Measurements from ENCODE around the gene PPP2R5E. TPM values are rescaled to one million over a fixed set of nuclear protein-coding genes. Genes with fewer than 3 reads are reported as not detected.
A peak's percentile ranks its signal among the peaks of the same experiment; 100 is the strongest.
"Not testable (repeated sequence)": the region's sequence is repeated elsewhere in the genome, so short reads cannot be mapped to it uniquely, and the experiment has no call there.

Gene PPP2R5E
- total RNA-seq, 1 donor from 2014 or later = 22.3 TPM

GRCh38 chr14:63533474-63533873 lies 9.7 kb downstream of the PPP2R5E start:
- no peak for TF ChIP-seq CTCF (IDR thresholded peaks at IDR 0.05; ENCODE audit: insufficient read depth, low read length, poor library complexity, severe bottlenecking)
- no peaks in the 10 kb centered on the region for H3K36me3 ChIP-seq (ENCODE audit: control insufficient read depth, insufficient read depth, low read length)
- H3K27me3 ChIP-seq (ENCODE audit: control insufficient read depth, insufficient read depth, low read length) = no peaks in the 10 kb centered on the region
- H3K4me3 ChIP-seq (ENCODE audit: low read depth, low read length) = no peak overlapping the region
- no peak for DNase-seq (ENCODE audit: low read depth)

GRCh38 chr14:63524537-63525155 lies 18.5 kb downstream of the PPP2R5E start:
- H3K4me3 ChIP-seq (ENCODE audit: low read depth, low read length) = no peak overlapping the region
- DNase-seq (ENCODE audit: low read depth) = peak; percentile 53
- H3K27me3 ChIP-seq (ENCODE audit: control insufficient read depth, insufficient read depth, low read length) = no peaks in the 10 kb centered on the region
- no peaks in the 10 kb centered on the region for H3K36me3 ChIP-seq (ENCODE audit: control insufficient read depth, insufficient read depth, low read length)
- no peak for TF ChIP-seq CTCF (IDR thresholded peaks at IDR 0.05; ENCODE audit: insufficient read depth, low read length, poor library complexity, severe bottlenecking)

DNA sequence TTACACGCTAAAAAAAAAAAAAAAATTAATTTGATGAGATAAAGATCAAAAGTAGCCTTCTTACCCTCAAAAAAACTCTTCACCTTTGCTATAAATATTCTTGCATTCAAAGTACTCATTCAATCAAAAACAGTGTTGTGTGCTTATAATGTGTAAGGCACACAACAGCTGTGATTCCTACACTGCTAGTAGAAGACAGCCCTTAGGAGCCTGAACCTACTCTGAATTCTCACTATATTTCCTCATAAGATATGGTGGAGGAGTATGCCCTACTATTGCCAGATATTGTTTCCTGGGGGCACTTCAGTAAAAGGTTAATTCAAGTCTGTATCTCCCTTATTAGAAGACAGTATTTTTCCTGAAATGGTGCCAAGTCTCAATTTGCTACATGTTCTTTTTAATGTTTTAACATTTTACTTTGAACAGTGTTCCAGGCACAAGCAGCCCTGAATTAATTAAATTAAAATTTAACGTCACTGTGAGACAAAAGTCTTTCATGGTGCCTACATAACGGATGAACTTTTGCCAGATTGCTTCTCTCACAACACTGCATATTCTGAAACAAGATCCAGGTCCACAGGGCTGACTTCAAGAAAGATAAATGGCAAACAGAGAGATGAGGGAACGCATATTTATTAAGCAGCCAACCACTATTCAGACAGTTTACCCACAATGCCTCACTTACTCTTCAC lies 19.3 kb downstream of the PPP2R5E start:
- H3K4me3 ChIP-seq (ENCODE audit: low read depth, low read length) = no peak overlapping the region
- no peaks in the 10 kb centered on the region for H3K27me3 ChIP-seq (ENCODE audit: control insufficient read depth, insufficient read depth, low read length)
- H3K36me3 ChIP-seq (ENCODE audit: control insufficient read depth, insufficient read depth, low read length) = no peaks in the 10 kb centered on the region
- no peak for DNase-seq (ENCODE audit: low read depth)
- no peak for TF ChIP-seq CTCF (IDR thresholded peaks at IDR 0.05; ENCODE audit: insufficient read depth, low read length, poor library complexity, severe bottlenecking)

- not testable (repeated sequence) for DNase-seq (ENCODE audit: low read depth); H3K36me3 ChIP-seq (ENCODE audit: control insufficient read depth, insufficient read depth, low read length); H3K27me3 ChIP-seq (ENCODE audit: control insufficient read depth, insufficient read depth, low read length); H3K4me3 ChIP-seq (ENCODE audit: low read depth, low read length)
These were observed 20.7 kb downstream of the PPP2R5E start for GRCh38 chr14:63522511-63522910.

DNA sequence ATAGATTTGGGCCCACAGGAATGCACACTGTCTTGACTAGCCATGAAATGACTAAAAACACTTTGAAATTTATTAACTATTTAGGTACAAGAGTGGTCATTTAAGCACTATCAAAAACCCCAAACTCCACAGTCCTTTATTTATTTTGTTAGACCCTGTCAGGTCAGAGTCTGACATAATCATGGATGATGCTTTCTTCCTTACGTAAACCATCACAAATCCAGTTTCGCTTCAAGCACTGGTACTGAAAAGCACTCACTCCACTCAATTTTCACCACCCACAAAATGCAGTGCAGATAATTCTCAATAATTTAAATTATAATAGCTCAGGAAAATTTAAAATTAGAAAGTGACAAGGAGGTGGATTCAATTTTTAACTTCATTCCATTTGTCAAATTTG lies 25.8 kb downstream of the PPP2R5E start:
- no peak for TF ChIP-seq CTCF (IDR thresholded peaks at IDR 0.05; ENCODE audit: insufficient read depth, low read length, poor library complexity, severe bottlenecking)
- no peak for DNase-seq (ENCODE audit: low read depth)
- no peaks in the 10 kb centered on the region for H3K36me3 ChIP-seq (ENCODE audit: control insufficient read depth, insufficient read depth, low read length)
- H3K27me3 ChIP-seq (ENCODE audit: control insufficient read depth, insufficient read depth, low read length) = no peaks in the 10 kb centered on the region
- no peak overlapping the region for H3K4me3 ChIP-seq (ENCODE audit: low read depth, low read length)

- Histone ChIP-seq H3K4me3 (ENCODE audit: low read depth, low read length) (no peak overlapping the region), H3K36me3 (ENCODE audit: control insufficient read depth, insufficient read depth, low read length) (no peaks in the 10 kb centered on the region), H3K27me3 (ENCODE audit: control insufficient read depth, insufficient read depth, low read length) (no peaks in the 10 kb centered on the region)
- no peak for DNase-seq (ENCODE audit: low read depth)
- TF ChIP-seq CTCF (IDR thresholded peaks at IDR 0.05; ENCODE audit: insufficient read depth, low read length, poor library complexity, severe bottlenecking) = no peak
These were observed 27.9 kb downstream of the PPP2R5E start for GRCh38 chr14:63515240-63515639.

All from kidney epithelial cell (primary cell).